Stimulated activated CD4-positive, alpha-beta T cell treated with anti-CD3 and anti-CD28 coated beads, Interleukin-2, amount 100 ng/mL, for 48 hours (primary cell): ENCODE measurements around the gene C3orf22.

Experiments
- DNase-seq, 2 donors: peaks; one replicate each; pipeline ENCODE4 v3.0.0-alpha.2; 2020

Gene C3orf22

DNA sequence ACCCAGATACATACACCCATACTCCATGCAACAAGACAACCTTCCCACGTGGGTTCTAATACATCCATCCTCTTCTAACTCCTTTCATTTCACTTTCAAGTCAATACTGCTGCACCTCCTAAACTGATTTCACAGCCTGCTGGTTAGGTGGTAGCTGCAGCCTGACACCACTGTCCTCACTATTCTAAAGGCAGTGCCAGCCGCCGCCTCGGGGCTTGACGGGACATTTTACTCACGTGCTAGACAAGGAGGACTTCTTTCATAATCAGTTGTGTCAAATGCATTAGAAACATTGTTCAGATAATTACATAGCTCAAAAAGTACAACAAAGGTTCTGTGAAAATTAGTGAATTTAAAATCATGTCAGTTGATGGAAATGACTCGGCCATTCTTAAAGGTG, 47.4 kb downstream of the C3orf22 start:
- no peak for DNase-seq

DNA sequence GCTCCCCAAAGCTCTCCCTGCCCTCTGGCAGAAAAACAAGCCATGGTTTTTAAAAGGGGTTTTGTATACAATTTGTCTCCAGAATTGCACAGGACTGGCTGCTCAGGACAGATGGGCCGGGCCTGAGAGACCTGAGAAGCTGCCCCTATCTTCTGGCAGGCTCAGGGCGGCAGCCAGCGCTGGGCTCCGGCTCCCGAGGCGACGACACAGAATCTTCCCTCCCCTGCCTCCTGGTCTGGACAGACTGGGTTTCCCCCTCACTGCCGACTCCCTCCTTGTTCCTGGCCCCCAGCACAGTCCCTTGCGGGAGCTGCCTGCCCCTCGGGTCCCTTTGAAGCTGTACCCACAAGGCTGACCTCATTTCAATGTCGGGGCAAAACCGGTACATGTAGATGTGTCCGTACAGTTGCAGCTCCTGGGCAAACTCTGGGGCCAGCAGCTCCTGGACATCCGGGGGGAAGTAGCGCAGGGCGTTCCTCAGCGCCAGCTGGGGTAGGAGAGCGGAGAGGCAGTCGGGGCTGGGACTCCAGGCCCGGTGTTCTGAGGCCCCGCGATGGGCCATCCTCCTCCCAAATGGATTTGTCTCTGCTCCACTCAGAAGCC, 48.3 kb downstream of the C3orf22 start:
- DNase-seq, result no peak

DNA sequence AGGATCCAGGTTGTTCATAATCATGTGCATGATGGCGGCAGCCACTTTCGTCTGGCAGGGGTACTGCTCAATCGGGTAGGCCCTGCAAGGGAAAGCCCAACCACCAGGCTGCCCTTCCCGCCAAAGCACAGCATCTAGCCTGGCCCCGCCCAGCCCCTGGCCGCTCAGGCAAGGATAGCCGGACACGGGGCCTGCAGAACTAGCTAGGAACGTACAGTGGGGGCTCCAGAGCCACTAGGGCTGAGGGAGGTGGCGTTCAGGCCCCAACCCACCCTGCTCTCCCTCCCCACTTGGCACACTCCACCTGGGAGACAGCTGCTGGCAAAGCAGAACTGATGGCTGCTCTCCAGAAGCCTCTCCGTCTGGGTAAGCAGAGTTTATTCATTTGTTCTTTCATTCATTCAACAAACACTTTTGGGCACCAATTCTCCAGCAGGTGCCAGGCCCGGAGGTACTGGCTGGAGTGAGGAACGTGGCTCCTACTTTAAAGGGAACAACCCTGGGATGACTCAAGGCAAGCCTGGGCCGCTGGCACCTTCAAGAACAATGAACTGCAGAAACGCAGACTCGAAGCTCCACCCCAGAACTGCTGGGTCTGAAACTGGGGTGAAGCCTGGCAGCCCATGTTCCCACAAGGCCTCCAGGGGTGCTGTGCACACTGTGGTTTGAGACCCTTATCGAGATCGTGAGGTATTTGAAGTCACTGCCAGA, 49.0 kb downstream of the C3orf22 start:
- no peak for DNase-seq

DNA sequence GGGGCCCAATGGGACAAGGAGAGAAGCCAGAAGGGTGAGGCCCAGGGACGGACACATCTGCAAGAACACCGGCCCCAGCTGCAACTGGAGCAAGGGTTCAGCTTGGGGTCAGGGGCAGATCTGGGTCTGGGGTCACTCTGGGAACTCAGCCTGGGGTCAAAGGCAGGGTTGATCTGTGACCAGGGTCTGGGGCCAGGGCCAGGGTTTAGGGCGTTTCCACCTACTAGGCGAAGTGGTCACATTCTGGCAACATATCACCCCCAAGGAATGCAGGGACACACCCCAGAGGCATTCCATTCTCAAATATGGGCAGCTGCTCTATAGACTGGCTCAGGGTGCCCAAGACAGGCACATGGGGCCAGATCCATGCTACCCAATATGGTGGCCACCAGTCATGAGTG, 50.2 kb downstream of the C3orf22 start:
- no peak for DNase-seq

DNA sequence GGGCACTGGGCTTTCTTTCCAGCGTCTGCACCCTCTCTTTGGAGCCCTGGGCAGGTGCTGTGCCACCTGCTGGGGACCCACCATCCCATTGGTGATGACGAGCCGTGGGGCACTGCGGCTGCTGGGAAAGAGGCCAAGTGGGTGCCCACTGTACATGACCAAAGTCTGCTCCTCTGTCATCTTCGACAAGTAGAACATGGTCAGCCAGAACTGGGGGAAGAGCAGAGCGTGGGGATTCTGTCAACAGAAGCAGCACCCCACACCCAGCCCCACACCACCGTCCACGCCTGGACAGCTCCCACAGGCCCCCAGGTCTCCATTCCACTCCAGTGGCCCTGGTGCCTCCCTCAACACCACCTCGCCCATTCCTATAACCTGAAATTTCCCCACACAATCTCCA, 50.8 kb downstream of the C3orf22 start:
- DNase-seq, result no peak

DNA sequence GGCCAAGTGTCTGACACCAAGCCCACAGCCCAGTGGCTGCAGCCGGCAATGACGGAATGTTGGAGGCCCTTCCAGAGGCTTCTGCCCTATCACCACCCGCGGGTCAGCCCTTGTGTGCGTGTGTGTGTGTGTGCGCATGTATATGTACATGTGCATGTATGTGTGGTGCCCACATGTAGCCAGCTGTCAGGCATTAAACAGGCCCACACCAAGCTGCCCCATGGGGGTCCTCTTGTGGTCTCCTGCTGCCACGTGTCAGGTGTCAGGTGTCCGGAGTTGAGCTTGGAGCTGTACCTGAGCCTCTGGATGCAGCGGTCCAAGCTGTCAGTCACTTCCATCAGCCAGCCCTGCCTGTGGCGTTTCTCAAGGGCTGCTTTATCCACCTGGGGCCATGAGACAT, 55.0 kb downstream of the C3orf22 start:
- DNase-seq, result no peak

DNA sequence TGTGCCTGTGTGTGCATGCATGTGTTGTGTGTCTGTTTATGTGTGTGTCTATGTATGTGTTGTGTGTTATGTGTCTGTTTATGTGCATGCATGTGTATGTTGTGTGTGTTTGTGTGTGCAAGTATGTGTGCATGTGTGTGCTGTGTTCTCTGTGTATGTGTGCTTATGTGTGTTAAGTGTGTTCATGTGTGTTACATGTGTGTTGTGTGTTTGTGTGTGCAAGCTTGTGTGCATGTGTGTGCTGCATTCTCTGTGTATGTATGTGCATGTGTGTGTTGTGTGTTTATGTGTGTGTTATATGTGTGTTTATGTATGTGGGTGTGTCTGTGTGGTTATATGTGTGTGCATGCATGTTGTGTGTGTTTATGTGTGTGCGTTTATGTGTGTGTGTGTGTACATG, 56.1 kb downstream of the C3orf22 start:
- DNase-seq, result no peak

DNA sequence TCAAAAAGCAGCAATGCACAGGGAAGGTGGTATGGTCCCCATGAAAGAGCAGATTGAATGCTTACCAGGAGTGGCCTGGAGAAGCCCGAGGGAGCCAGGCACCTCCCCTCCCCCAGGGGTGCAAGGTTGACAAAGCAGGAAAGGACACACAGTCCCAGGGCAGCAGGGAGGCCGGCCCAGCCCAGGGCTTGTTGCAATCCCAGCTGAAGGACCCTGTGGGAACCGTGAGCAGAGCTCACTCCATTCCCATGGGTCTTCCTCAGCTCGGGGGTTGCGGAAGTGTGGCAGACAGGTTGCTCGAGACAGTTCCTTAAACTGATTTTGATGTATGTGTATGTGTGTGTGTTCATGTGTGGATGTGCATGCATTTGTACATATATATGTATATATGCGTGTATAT, 57.0 kb downstream of the C3orf22 start:
- DNase-seq, result no peak

DNA sequence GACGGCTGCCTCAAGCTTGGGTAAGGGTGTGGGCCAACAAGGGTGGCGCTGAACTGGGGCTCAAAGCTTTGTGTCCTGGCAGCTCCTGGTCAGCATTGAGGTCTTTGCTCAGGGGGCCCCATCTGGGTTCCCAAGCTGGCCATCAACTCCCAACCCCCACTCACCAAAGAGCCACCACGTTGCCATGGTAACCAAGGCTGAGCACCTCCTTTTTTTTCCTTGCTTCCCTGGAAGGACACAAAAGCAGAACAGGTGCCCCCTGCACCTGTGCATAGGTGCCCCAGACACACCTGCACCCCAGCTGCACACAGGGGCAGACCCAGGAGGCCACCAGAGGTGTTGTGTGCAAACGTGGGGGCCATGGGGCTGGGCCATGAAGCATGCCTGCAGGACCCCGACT, 57.7 kb downstream of the C3orf22 start:
- DNase-seq, result no peak

DNA sequence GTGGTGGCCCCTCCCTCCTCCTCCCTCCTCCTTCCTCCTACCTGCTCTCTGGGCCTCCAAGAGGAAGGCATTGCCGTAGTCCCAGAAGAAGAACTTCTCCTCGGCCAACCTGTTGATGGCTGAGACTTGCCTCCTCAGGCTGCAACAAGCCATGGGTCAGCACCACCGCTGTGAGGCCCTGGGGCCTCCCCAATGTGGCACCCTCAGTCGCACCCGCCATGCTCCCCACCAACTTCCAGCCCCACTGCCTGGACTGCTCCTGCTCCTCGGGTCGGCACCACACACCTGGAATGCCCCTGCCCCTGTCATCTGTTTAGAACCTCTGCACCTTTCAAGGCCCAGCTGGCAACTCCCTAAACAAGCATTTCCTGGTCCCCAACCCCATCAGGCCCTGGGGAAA, 58.7 kb downstream of the C3orf22 start:
- DNase-seq, result no peak
